MM.1S (cell line): ENCODE measurements around the gene CCDC69.

Experiments
- DNase-seq: peaks from one replicate; pipeline ENCODE4 v3.0.0-alpha.2; 2015
- H2AFZ ChIP-seq: fragments of 300-600 bp; sonication (generic); 2 replicates; pipeline ENCODE4 v1.6.0; 2016; ENCODE audit warnings: antibody characterized with exemption, low read length
- H3F3A ChIP-seq: fragments of 300-600 bp; sonication (generic); 2 replicates; pipeline ENCODE4 v1.6.1; 2016; ENCODE audit warnings: mild to moderate bottlenecking, antibody characterized with exemption, low read length, moderate library complexity, mixed read lengths; ENCODE audit not compliant: insufficient read depth
- H3K27ac ChIP-seq: fragments of 300-600 bp; sonication (generic); 2 replicates; pipeline ENCODE4 v1.5.1; 2016; ENCODE audit warnings: mild to moderate bottlenecking, low read length
- H3K27me3 ChIP-seq: fragments of 300-600 bp; sonication (generic); replicated peaks from 2 replicates; pipeline ENCODE4 v1.6.0; 2016; ENCODE audit warnings: low read length; ENCODE audit not compliant: insufficient read depth
- H3K36me3 ChIP-seq: fragments of 300-600 bp; sonication (generic); replicated peaks from 2 replicates; pipeline ENCODE4 v1.6.1; 2016; ENCODE audit warnings: mild to moderate bottlenecking, low read length, mixed read lengths; ENCODE audit not compliant: insufficient read depth
- H3K4me1 ChIP-seq: fragments of 300-600 bp; sonication (generic); 2 replicates; pipeline ENCODE4 v1.6.1; 2016; ENCODE audit warnings: low read length, mixed read lengths
- H3K4me2 ChIP-seq: fragments of 300-600 bp; sonication (generic); 2 replicates; pipeline ENCODE4 v1.6.0; 2016; ENCODE audit warnings: low read depth, low read length
- H3K4me3 ChIP-seq: fragments of 300-600 bp; sonication (generic); 2 replicates; pipeline ENCODE4 v1.5.1; 2016; ENCODE audit warnings: low read length, mixed read lengths
- H3K79me2 ChIP-seq: fragments of 300-600 bp; sonication (generic); 2 replicates; pipeline ENCODE4 v1.6.1; 2016; ENCODE audit warnings: mixed run types, low read length, mixed read lengths
- H3K9ac ChIP-seq: fragments of 300-600 bp; sonication (generic); 2 replicates; pipeline ENCODE4 v1.6.1; 2016; ENCODE audit warnings: low read length, mixed read lengths
- H3K9me2 ChIP-seq: fragments of 300-600 bp; sonication (generic); replicated peaks from 2 replicates; pipeline ENCODE4 v1.6.1; 2016; ENCODE audit warnings: mild to moderate bottlenecking, low read length, mixed read lengths; ENCODE audit not compliant: insufficient read depth
- H3K9me3 ChIP-seq: fragments of 300-600 bp; sonication (generic); replicated peaks from 2 replicates; pipeline ENCODE4 v1.6.1; 2016; ENCODE audit warnings: mild to moderate bottlenecking, low read length, mixed read lengths; ENCODE audit not compliant: insufficient read depth
- H4K20me1 ChIP-seq: fragments of 300-600 bp; sonication (generic); 2 replicates; pipeline ENCODE4 v1.6.1; 2016; ENCODE audit warnings: mild to moderate bottlenecking, low read length, moderate library complexity, mixed read lengths; ENCODE audit not compliant: insufficient read depth
- CTCF ChIP-seq: fragments of 300-600 bp; sonication (generic); IDR thresholded peaks from 2 replicates; pipeline ENCODE4 v1.5.1; 2016; ENCODE audit warnings: antibody characterized with exemption, low read length, mixed read lengths
- EZH2 ChIP-seq: fragments of 300-600 bp; sonication (generic); optimal IDR thresholded peaks from 2 replicates; pipeline ENCODE3; 2017; ENCODE audit warnings: low read depth, mild to moderate bottlenecking, antibody characterized with exemption, low read length, mixed read lengths
- EZH2phosphoT487 ChIP-seq: fragments of 300-600 bp; sonication (generic); IDR thresholded peaks from 2 replicates; pipeline ENCODE4 v1.6.1; 2018; ENCODE audit warnings: antibody characterized with exemption, low read length

CCDC69 gene

GRCh38 chr5:151223447-151224264 is at the start of gene CCDC69:
CCDC69 (minus strand) TSS chr5:151224092; CDS start chr5:151223970, 122 bp downstream.
- H3K9me3 ChIP-seq = no peaks in the 10 kb centered on the region

GRCh38 chr5:151271336-151271735 is 47.4 kb upstream of the CCDC69 start:
- H3F3A ChIP-seq = no peaks in the 10 kb centered on the region
- TF ChIP-seq EZH2 (no peak), CTCF (no peak), EZH2phosphoT487 (no peak)
- no peak overlapping the region for H2AFZ ChIP-seq
- H3K27ac ChIP-seq = no peak overlapping the region
- no peaks in the 10 kb centered on the region for H4K20me1 ChIP-seq
- H3K27me3 ChIP-seq = no peaks in the 10 kb centered on the region
- no peaks in the 10 kb centered on the region for H3K9me3 ChIP-seq
- H3K4me3 ChIP-seq = no peak overlapping the region
- DNase-seq = no peak
- H3K36me3 ChIP-seq = no peaks in the 10 kb centered on the region
- no peak overlapping the region for H3K9ac ChIP-seq
- no peaks in the 10 kb centered on the region for H3K4me1 ChIP-seq
- H3K9me2 ChIP-seq = no peaks in the 10 kb centered on the region
- H3K79me2 ChIP-seq = no peaks in the 10 kb centered on the region
- H3K4me2 ChIP-seq = no peak overlapping the region

More at GRCh38 chr5:151223447-151224264, at the start of gene CCDC69:
- H3K4me3 ChIP-seq = peak within 1 kb of the TSS; percentile 83
- peak within 1 kb of the TSS; percentile 40 for H2AFZ ChIP-seq
- peak within 1 kb of the TSS; percentile 87 for H3K9ac ChIP-seq
- TF ChIP-seq EZH2phosphoT487 = no peak
- TF ChIP-seq EZH2 = no peak
- TF ChIP-seq CTCF = peak; percentile 25
- no peaks in the 10 kb centered on the region for H3K9me2 ChIP-seq
- peak within 1 kb of the TSS; percentile 62; the same call in 1 of the 2 replicates for H3K27ac ChIP-seq
- H4K20me1 ChIP-seq = no peaks in the 10 kb centered on the region
- 0 out of 2 replicates have a peak, but pooled peaks cover 6% of the 10 kb centered on the region for H3K36me3 ChIP-seq
- no peaks in the 10 kb centered on the region for H3K27me3 ChIP-seq
- DNase-seq = peak; percentile 75
- peak within 1 kb of the TSS; percentile 96 for H3K4me2 ChIP-seq
- H3K4me1 ChIP-seq = peaks cover 54% of the 10 kb centered on the region
- peaks cover 54% of the 10 kb centered on the region for H3K79me2 ChIP-seq
- peaks cover 28% of the 10 kb centered on the region; the same call in 1 of the 2 replicates for H3F3A ChIP-seq

- no peak for TF ChIP-seq EZH2
- no peak for TF ChIP-seq EZH2phosphoT487
- no peak for TF ChIP-seq CTCF
- no peak for DNase-seq
- no peaks in the 10 kb centered on the region for H3K4me1 ChIP-seq
- H3K4me3 ChIP-seq = no peak overlapping the region
- no peak overlapping the region for H3K9ac ChIP-seq
- H3F3A ChIP-seq = no peaks in the 10 kb centered on the region
- H3K27ac ChIP-seq = no peak overlapping the region
- no peaks in the 10 kb centered on the region for H3K9me2 ChIP-seq
- no peaks in the 10 kb centered on the region for H3K36me3 ChIP-seq
- H3K9me3 ChIP-seq = no peaks in the 10 kb centered on the region
- H3K4me2 ChIP-seq = no peak overlapping the region
- H3K79me2 ChIP-seq = no peaks in the 10 kb centered on the region
- no peaks in the 10 kb centered on the region for H4K20me1 ChIP-seq
- H2AFZ ChIP-seq = no peak overlapping the region
- H3K27me3 ChIP-seq = no peaks in the 10 kb centered on the region
These were observed 46.7 kb upstream of the CCDC69 start for GRCh38 chr5:151270599-151270998.
